ENCODE data around the gene SETD1A. TPM values are rescaled to one million over a fixed set of nuclear protein-coding genes. Genes with fewer than 3 reads are reported as not detected.

Gene SETD1A
- total and polyA plus RNA-seq, 2 of the 4 experiments (the other 2 are of a cell fraction): 0.54 to 5.8 TPM

DNA sequence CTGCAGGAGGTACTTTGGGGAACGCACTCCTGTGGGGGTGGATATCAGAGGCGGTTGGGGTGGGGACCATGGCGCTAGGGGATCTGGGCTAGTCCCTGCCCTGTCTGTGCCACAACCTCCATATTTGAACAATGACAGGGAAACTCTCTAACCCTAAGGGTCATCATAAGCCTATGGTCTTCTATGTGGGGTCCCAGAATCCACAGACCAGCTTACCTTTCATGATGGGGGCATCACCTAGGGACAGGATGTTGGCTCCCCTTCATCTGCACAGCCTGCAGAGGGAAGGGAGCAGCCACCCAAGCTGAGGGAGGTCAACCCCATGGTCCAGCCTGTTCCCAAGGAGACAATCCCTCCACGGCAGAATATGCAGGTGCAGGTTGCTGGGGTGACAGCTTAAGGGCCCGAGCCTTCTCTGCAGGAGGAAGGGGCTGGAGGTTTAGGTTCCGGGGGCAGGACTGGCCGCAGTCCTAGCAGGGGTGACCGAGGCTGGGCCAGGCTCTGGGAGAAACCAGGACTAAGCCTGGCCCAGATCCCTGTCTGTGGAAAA, 7.0 kb upstream of the SETD1A start:
- Histone ChIP-seq H3K4me1 (ENCODE audit: control insufficient read depth, insufficient read depth, low read length) (peaks cover 7% of the 10 kb centered on the region), H3K4me3 (ENCODE audit: insufficient read depth, low read depth, low read length) (peak overlapping the region; percentile 79; the same call in 1 of the 2 replicates), H2BK20ac (ENCODE audit: low read depth, low read length) (no peak overlapping the region), H3K36me3 (ENCODE audit: control insufficient read depth, insufficient read depth, low read length) (peaks cover 12% of the 10 kb centered on the region; the same call in 1 of the 2 replicates), H2BK5ac (ENCODE audit: low read depth, low read length, poor library complexity, severe bottlenecking) (peak overlapping the region; percentile 53), H2AK5ac (ENCODE audit: low read depth, low read length) (peak overlapping the region; percentile 93), H3K56ac (ENCODE audit: extremely low read depth, insufficient read depth, low read length) (no peak overlapping the region), H3K27me3 (ENCODE audit: control insufficient read depth, insufficient read depth, low read length) (no peaks in the 10 kb centered on the region), H4K20me1 (ENCODE audit: insufficient read depth, low read length) (peaks cover 10% of the 10 kb centered on the region), H2AK9ac (replicated peaks; ENCODE audit: low read depth, low read length, poor library complexity) (peak overlapping the region; percentile 100), H4K5ac (ENCODE audit: low read depth, low read length) (peak overlapping the region; percentile 43), H3K9me1 (ENCODE audit: insufficient read depth, low read length) (peaks cover 11% of the 10 kb centered on the region; the same call in 1 of the 2 replicates), H3K27ac (ENCODE audit: insufficient read depth, low read length) (peak overlapping the region; percentile 21; the same call in 1 of the 2 replicates), H3K79me1 (ENCODE audit: low read depth in 1 of 2, low read length in 2 of 2) (peaks cover 10 to 38% of the 10 kb centered on the region in 2 experiments; a peak in 3 of 4 replicates), H4K8ac (ENCODE audit: low read depth in 2 of 2, low read length in 2 of 2) (peak overlapping the region in 1 of 2 experiments; percentile 89; a peak in 2 of 4 replicates), H2BK120ac (ENCODE audit: low read depth, low read length) (no peak overlapping the region), H3K9ac (ENCODE audit: low read depth, low read length) (no peak overlapping the region), H2AFZ (replicated peaks; ENCODE audit: low read length, poor library complexity) (peak overlapping the region; percentile 75), H3K4me2 (ENCODE audit: low read depth, low read length) (peak overlapping the region; percentile 94), H2BK15ac (ENCODE audit: low read depth, low read length) (peak overlapping the region; percentile 44; the same call in 1 of the 3 replicates), H3K9me3 (ENCODE audit: control insufficient read depth, insufficient read depth, low read length) (no peaks in the 10 kb centered on the region), H4K91ac (ENCODE audit: insufficient read depth, low read depth, low read length) (no peak overlapping the region; the same call in 1 of the 2 replicates), H3K23ac (ENCODE audit: low read depth, low read length) (no peak overlapping the region), H3K18ac (ENCODE audit: low read depth, low read length) (0 out of 2 replicates have a peak overlapping the region, but pooled peaks have one; percentile 2), H3K14ac (replicated peaks; ENCODE audit: low read depth, low read length) (peak overlapping the region; percentile 35; the same call in 1 of the 2 replicates), H3K4ac (ENCODE audit: low read depth, low read length) (peak overlapping the region; percentile 97)
- intact Hi-C loops (cut with micrococcal nuclease) (loop anchor here (5.0 to 10.0 kb wide), 3 partner anchors 124 to 914 kb away; partner anchors contain the start of genes ZNF646 and ZNF668), dilution Hi-C loops (cut with HindIII; ENCODE audit: low sequenced_read_pairs, unreplicated experiment) (no loop called here), in situ Hi-C loops (cut with MboI; ENCODE audit: low sequenced_read_pairs) (no loop called here)
- no TSS peak for BruUV-seq (replicated peaks)
- TF ChIP-seq RCOR1 (IDR thresholded peaks at IDR 0.05; ENCODE audit: insufficient replicate concordance, low read length) (no peak), NFE2L2 (IDR thresholded peaks at IDR 0.05; ENCODE audit: low read depth, low read length) (no peak), MXI1 (IDR thresholded peaks at IDR 0.05; ENCODE audit: borderline replicate concordance, low read depth, low read length) (no peak), SMC3 (IDR thresholded peaks at IDR 0.05; ENCODE audit: low read depth, low read length) (no peak), RFX5 (IDR thresholded peaks at IDR 0.05; ENCODE audit: low read depth, low read length) (no peak), ELK1 (IDR thresholded peaks at IDR 0.05; ENCODE audit: borderline replicate concordance, low read depth, low read length) (no peak), MAZ (IDR thresholded peaks at IDR 0.05; ENCODE audit: borderline replicate concordance, low read depth, low read length) (no peak)
- TF ChIP-seq, protein P1, sequence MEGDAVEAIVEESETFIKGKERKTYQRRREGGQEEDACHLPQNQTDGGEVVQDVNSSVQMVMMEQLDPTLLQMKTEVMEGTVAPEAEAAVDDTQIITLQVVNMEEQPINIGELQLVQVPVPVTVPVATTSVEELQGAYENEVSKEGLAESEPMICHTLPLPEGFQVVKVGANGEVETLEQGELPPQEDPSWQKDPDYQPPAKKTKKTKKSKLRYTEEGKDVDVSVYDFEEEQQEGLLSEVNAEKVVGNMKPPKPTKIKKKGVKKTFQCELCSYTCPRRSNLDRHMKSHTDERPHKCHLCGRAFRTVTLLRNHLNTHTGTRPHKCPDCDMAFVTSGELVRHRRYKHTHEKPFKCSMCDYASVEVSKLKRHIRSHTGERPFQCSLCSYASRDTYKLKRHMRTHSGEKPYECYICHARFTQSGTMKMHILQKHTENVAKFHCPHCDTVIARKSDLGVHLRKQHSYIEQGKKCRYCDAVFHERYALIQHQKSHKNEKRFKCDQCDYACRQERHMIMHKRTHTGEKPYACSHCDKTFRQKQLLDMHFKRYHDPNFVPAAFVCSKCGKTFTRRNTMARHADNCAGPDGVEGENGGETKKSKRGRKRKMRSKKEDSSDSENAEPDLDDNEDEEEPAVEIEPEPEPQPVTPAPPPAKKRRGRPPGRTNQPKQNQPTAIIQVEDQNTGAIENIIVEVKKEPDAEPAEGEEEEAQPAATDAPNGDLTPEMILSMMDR (conservative IDR thresholded peaks at IDR 0.05; ENCODE audit: low read depth, low read length): no peak
- ChIA-PET POLR2A (ENCODE audit: unreplicated experiment) (interaction anchor here (0.5 kb wide), 1 partner anchor 192 kb away, joined by 6 read pairs; no protein-coding TSS in a partner anchor), CTCF (no interaction called here)
- WGBS, 2 experiments (ENCODE audit: extremely low coverage in 2 of 2, insufficient read length in 1 of 2): 20% methylated on average over 1 of the region's 8 CpGs; no CpG with 5 or more reads in 1 of the 2 experiments
- DNase-seq: no peak
- no peak for ATAC-seq (ENCODE audit: low read depth)

Measured in IMR-90 (cell line).